Measurements from ENCODE around the gene MOBP.

The MOBP gene

GRCh38 chr3:39427506-39427905 lies 40.0 kb upstream of the MOBP start:
- in situ Hi-C loops (cut with HindIII; ENCODE audit: low sequenced_read_pairs) = no loop called here

GRCh38 chr3:39428745-39429201 lies 38.7 kb upstream of the MOBP start:
- in situ Hi-C loops (cut with HindIII; ENCODE audit: low sequenced_read_pairs) = no loop called here
- DNase-seq (ENCODE audit: low read depth) = no peak
- H3K4me3 ChIP-seq (ENCODE audit: low read depth, low read length) = no peak overlapping the region
- no peak for TF ChIP-seq CTCF (IDR thresholded peaks at IDR 0.05; ENCODE audit: low read depth, low read length, missing control alignments)

More at GRCh38 chr3:39427506-39427905, 40.0 kb upstream of the MOBP start:
- H3K4me3 ChIP-seq (ENCODE audit: low read depth, low read length) = no peak overlapping the region
- no peak for TF ChIP-seq CTCF (IDR thresholded peaks at IDR 0.05; ENCODE audit: low read depth, low read length, missing control alignments)
- no peak for DNase-seq (ENCODE audit: low read depth)

GRCh38 chr3:39429466-39429865 lies 38.0 kb upstream of the MOBP start:
- in situ Hi-C loops (cut with HindIII; ENCODE audit: low sequenced_read_pairs) = no loop called here
- no peak for TF ChIP-seq CTCF (IDR thresholded peaks at IDR 0.05; ENCODE audit: low read depth, low read length, missing control alignments)
- DNase-seq (ENCODE audit: low read depth) = no peak
- H3K4me3 ChIP-seq (ENCODE audit: low read depth, low read length) = no peak overlapping the region

- TF ChIP-seq CTCF (IDR thresholded peaks at IDR 0.05; ENCODE audit: low read depth, low read length, missing control alignments) = no peak
- in situ Hi-C loops (cut with HindIII; ENCODE audit: low sequenced_read_pairs) = no loop called here
- DNase-seq (ENCODE audit: low read depth) = no peak
- H3K4me3 ChIP-seq (ENCODE audit: low read depth, low read length) = no peak overlapping the region
These were observed 35.1 kb upstream of the MOBP start for GRCh38 chr3:39432342-39432741.

GRCh38 chr3:39433642-39434041 lies 33.8 kb upstream of the MOBP start:
- H3K4me3 ChIP-seq (ENCODE audit: low read depth, low read length) = no peak overlapping the region
- in situ Hi-C loops (cut with HindIII; ENCODE audit: low sequenced_read_pairs) = no loop called here
- DNase-seq (ENCODE audit: low read depth) = peak; percentile 22
- TF ChIP-seq CTCF (IDR thresholded peaks at IDR 0.05; ENCODE audit: low read depth, low read length, missing control alignments) = no peak

- in situ Hi-C loops (cut with HindIII; ENCODE audit: low sequenced_read_pairs) = no loop called here
- H3K4me3 ChIP-seq (ENCODE audit: low read depth, low read length) = no peak overlapping the region
- no peak for TF ChIP-seq CTCF (IDR thresholded peaks at IDR 0.05; ENCODE audit: low read depth, low read length, missing control alignments)
- no peak for DNase-seq (ENCODE audit: low read depth)
These were observed 32.9 kb upstream of the MOBP start for GRCh38 chr3:39434574-39434973.

All from astrocyte of the cerebellum (primary cell).